Activated CD4-positive, CD25-positive, alpha-beta regulatory T cell treated with anti-CD3 and anti-CD28 coated beads, Interleukin-2, amount 50 U/mL, for 16 hours (primary cell): ENCODE results near the gene SNX15.

Experiments
- DNase-seq: peaks from one replicate; pipeline ENCODE4 v3.0.0-alpha.2; 2020; ENCODE audit warnings: low read depth, low spot score

Gene SNX15

GRCh38 chr11:65083834-65084597 is 56.8 kb downstream of the SNX15 start, which contains the start of the genes CDCA5 and ZFPL1:
TSS of gene CDCA5 (minus strand) at chr11:65084040. CDS start at chr11:65083978, 62 bp downstream.
TSS of gene ZFPL1 (plus strand) at chr11:65084222. CDS start at chr11:65084699, 477 bp downstream.
- DNase-seq = peak; percentile 94

DNA sequence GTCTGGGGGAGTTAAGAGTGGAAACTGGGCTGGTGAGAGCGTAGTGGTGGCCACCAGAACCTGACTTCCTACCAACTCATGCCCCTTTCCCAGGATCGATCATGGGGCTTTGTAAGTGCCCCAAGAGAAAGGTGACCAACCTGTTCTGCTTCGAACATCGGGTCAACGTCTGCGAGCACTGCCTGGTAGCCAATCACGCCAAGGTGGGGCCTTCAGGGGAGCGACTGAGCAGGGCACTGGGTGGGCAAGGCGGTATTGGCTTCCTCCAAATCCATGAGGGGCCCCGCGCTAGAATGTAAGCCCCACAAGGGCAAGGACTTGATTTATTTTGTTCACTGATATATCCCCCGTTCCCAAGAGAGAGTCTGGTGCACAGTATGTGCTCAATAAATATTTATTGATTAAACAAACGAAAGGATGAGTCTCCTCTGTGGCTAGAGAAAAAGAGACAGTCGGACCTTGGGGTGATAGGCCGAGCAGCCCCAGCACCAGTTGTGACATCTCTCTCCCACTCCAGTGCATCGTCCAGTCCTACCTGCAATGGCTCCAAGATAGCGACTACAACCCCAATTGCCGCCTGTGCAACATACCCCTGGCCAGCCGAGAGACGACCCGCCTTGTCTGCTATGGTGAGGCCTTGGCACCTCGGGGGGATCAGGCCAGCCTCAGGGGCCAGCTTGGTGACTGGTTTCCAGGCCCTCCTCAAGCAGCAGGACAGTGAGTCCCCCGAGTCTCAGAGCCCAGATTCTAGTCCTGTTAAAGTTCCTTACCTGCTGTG is 57.5 kb downstream of the SNX15 start:
- DNase-seq = no peak

DNA sequence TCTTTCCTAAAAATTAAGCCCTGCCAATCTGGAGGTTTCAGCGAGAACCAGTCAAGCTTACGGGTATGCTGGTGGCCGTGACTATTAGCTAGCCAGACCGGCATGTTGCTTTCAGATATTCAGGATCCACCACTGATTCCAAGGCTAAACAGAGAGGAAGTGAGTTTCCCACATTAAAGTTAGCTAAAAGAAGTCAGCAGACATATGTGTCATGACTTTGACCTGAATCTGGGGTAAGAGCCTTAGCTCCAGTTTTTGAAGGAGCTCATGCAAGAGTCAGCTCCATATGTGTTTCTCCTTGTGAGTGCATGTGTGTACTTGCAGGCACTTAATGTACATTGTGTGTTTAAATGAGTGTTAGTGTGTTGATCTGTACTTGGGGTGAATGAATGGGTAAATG is 58.2 kb downstream of the SNX15 start:
- no peak for DNase-seq

GRCh38 chr11:65086809-65087208 is 59.6 kb downstream of the SNX15 start:
- DNase-seq = no peak

GRCh38 chr11:65087216-65087615 is 60.0 kb downstream of the SNX15 start:
- no peak for DNase-seq

GRCh38 chr11:65087827-65088226 is 60.6 kb downstream of the SNX15 start:
- no peak for DNase-seq

GRCh38 chr11:65089621-65090020 is 62.4 kb downstream of the SNX15 start:
- no peak for DNase-seq
